GM12878 (cell line): Measurements from ENCODE around the gene CCDC191. TPM values are rescaled to one million over a fixed set of nuclear protein-coding genes. Genes with fewer than 3 reads are reported as not detected.

Experiments
- ATAC-seq: fragments of 200-7000 bp; cut with Tn5 transposase; 3 replicates; pipeline ENCODE4 v1.9.1; 2020; ENCODE audit warnings: mild to moderate bottlenecking, moderate library complexity
- BruUV-seq: library from RNA; stranded (reverse); fragments of 400-500 nt; replicated peaks from 2 replicates; lab custom pipeline; 2021; lab: Mats Ljungman, UMichigan
- CTCF ChIA-PET: fragments of 300-600 bp; sonication (Branson Sonifier 250); formaldehyde crosslinking; extraction: SDS; loops from one replicate; lab custom pipeline; 2021; ENCODE audit warnings: inconsistent platforms; lab: Yijun Ruan, JAX
- POLR2A ChIA-PET: fragments of 350-600 bp; formaldehyde crosslinking; extraction: SDS; loops from one replicate; lab custom pipeline; 2021; ENCODE audit warnings: inconsistent platforms; lab: Charles Lee
- RAD21 ChIA-PET: fragments of 300-600 bp; sonication (Branson Sonifier 250); formaldehyde crosslinking; loops from one replicate; lab custom pipeline; 2023; ENCODE audit warnings: antibody characterized with exemption; ENCODE audit not compliant: unreplicated experiment; lab: Charles Lee
- SMC1A ChIA-PET: fragments of 300-600 bp; sonication (Branson Sonifier 250); formaldehyde crosslinking; loops from one replicate; lab custom pipeline; 2023; ENCODE audit not compliant: unreplicated experiment, uncharacterized antibody; lab: Charles Lee
- DNase-seq: peaks from one replicate; pipeline ENCODE4 v3.0.0-alpha.2; 2011; ENCODE audit warnings: low read depth, low spot score
- FAIRE-seq: peaks from 3 replicates; lab custom pipeline; 2011; peaks lifted over from hg19 to GRCh38; lab: Jason Lieb, UNC
- H2AFZ ChIP-seq: 2 replicates; pipeline ENCODE4 v1.6.0; 2011; ENCODE audit warnings: low read depth, low read length, control low read depth; ENCODE audit not compliant: control insufficient read depth
- H3K27ac ChIP-seq: 2 replicates; pipeline ENCODE4 v1.5.1; 2011; ENCODE audit warnings: control low read depth; ENCODE audit not compliant: control insufficient read depth, insufficient read depth
- H3K27me3 ChIP-seq, 2 experiments: replicated peaks in 1 of 2; 2 replicates each; pipeline versions ENCODE4 v1.6.0 to v1.6.1; 2011; ENCODE audit warnings: low read length in 1 of 2; ENCODE audit not compliant: control insufficient read depth in 2 of 2, insufficient read depth in 2 of 2
- H3K36me3 ChIP-seq, 2 experiments: 2 replicates each; pipeline ENCODE4 v1.5.1; 2011; ENCODE audit warnings: low read length in 1 of 2; ENCODE audit not compliant: control insufficient read depth in 2 of 2, insufficient read depth in 2 of 2
- H3K4me1 ChIP-seq: 2 replicates; pipeline ENCODE4 v1.6.1; 2011; ENCODE audit warnings: mild to moderate bottlenecking, low read length, moderate library complexity, mixed read lengths; ENCODE audit not compliant: control insufficient read depth, insufficient read depth
- H3K4me2 ChIP-seq: 2 replicates; pipeline ENCODE4 v1.6.0; 2011; ENCODE audit warnings: control low read depth; ENCODE audit not compliant: control insufficient read depth, insufficient read depth
- H3K4me3 ChIP-seq: fragments of 200-600 bp; sonication (generic); 2 replicates; pipeline ENCODE4 v1.5.1; 2016
- H3K79me2 ChIP-seq: 2 replicates; pipeline ENCODE4 v1.6.0; 2011; ENCODE audit warnings: low read length; ENCODE audit not compliant: control insufficient read depth, insufficient read depth
- H3K9ac ChIP-seq: 2 replicates; pipeline ENCODE4 v1.8.0; 2011; ENCODE audit warnings: low read length, control low read depth, mixed read lengths; ENCODE audit not compliant: control insufficient read depth, insufficient read depth
- H3K9me3 ChIP-seq: replicated peaks from 3 replicates; pipeline ENCODE4 v1.5.1; 2011; ENCODE audit warnings: mild to moderate bottlenecking, low read length; ENCODE audit not compliant: control insufficient read depth, insufficient read depth
- H4K20me1 ChIP-seq: 2 replicates; pipeline ENCODE4 v1.6.0; 2011; ENCODE audit not compliant: control insufficient read depth, insufficient read depth
- CEBPB ChIP-seq, 2 experiments: fragments of 150-350 bp in 1 of 2; IDR thresholded peaks; 2 replicates each; pipeline ENCODE4 v1.6.1; 2012 to 2014; ENCODE audit warnings: low read depth in 2 of 2, low read length in 2 of 2, borderline replicate concordance in 1 of 2, inconsistent platforms in 1 of 2
- CHD1 ChIP-seq: IDR thresholded peaks from 2 replicates; pipeline ENCODE4 v1.6.1; 2012; ENCODE audit warnings: low read depth, low read length, improper control_type of control experiment
- CHD4 ChIP-seq: fragments of 200-600 bp; sonication (generic); IDR thresholded peaks from 2 replicates; pipeline ENCODE4 v1.6.1; 2016; ENCODE audit warnings: mild to moderate bottlenecking
- GATAD2B ChIP-seq: fragments of 450-650 bp; conservative IDR thresholded peaks from 2 replicates; pipeline ENCODE4 v1.6.1; 2017; ENCODE audit warnings: low read depth, mild to moderate bottlenecking, moderate library complexity
- MTA3 ChIP-seq: IDR thresholded peaks from 2 replicates; pipeline ENCODE4 v1.6.1; 2012; ENCODE audit warnings: low read length, inconsistent platforms, borderline replicate concordance
- NFYA ChIP-seq: IDR thresholded peaks from 2 replicates; pipeline ENCODE4 v1.6.1; 2011; ENCODE audit warnings: low read depth, mild to moderate bottlenecking, low read length, improper control_type of control experiment, borderline replicate concordance
- NR2C1 ChIP-seq: fragments of 450-650 bp; IDR thresholded peaks from 2 replicates; pipeline ENCODE4 v1.6.1; 2017; ENCODE audit warnings: antibody characterized with exemption, mild to moderate bottlenecking, moderate library complexity
- SIN3A ChIP-seq: IDR thresholded peaks from 2 replicates; pipeline ENCODE4 v1.6.1; 2012; ENCODE audit warnings: low read depth, low read length, improper control_type of control experiment
- SMARCA5 ChIP-seq: fragments of 450-650 bp; IDR thresholded peaks from 2 replicates; pipeline ENCODE4 v1.6.1; 2017; ENCODE audit warnings: mild to moderate bottlenecking
- SREBF2 ChIP-seq: IDR thresholded peaks from 2 replicates; pipeline ENCODE4 v1.6.1; 2012; ENCODE audit warnings: mild to moderate bottlenecking, low read length
- TARDBP ChIP-seq: IDR thresholded peaks from 2 replicates; pipeline ENCODE4 v1.6.1; 2016; ENCODE audit warnings: borderline replicate concordance
- TCF3 ChIP-seq: IDR thresholded peaks from 2 replicates; pipeline ENCODE4 v1.6.1; 2012; ENCODE audit warnings: low read depth, mild to moderate bottlenecking, low read length, borderline replicate concordance; ENCODE audit not compliant: insufficient read depth
- USF2 ChIP-seq: IDR thresholded peaks from 2 replicates; pipeline ENCODE4 v1.6.1; 2011; ENCODE audit warnings: low read depth, low read length, improper control_type of control experiment, borderline replicate concordance
- ZBTB11 ChIP-seq: fragments of 450-650 bp; formaldehyde crosslinking; IDR thresholded peaks from 2 replicates; pipeline ENCODE4 v1.5.0; 2022; ENCODE audit warnings: mild to moderate bottlenecking, missing genetic modification characterization
- ZNF592 ChIP-seq: fragments of 450-650 bp; IDR thresholded peaks from 2 replicates; pipeline ENCODE4 v1.6.1; 2017; ENCODE audit warnings: mild to moderate bottlenecking, moderate library complexity
- in situ Hi-C: fragments of 300-500 bp; cut with MboI; formaldehyde crosslinking; loops from 9 replicates; pipeline ENCODE4 v1.14.3; 2018; ENCODE audit warnings: mixed read lengths
- intact Hi-C: fragments of 100-400 bp; cut with micrococcal nuclease; formaldehyde crosslinking; loops from one replicate; pipeline ENCODE4 v1.14.2; 2022; ENCODE audit not compliant: unreplicated experiment
- polyA plus RNA-seq, 11 experiments: library from polyadenylated mRNA; depleted of rRNA in 4 of 11; unstranded in 6 of 11; stranded (reverse) in 5 of 11; fragments of >200 nt; fragmentation: Nextera tagmentation in 4 of 11; fragmentation: Illumina TruSeq in 1 of 11; extraction: Ambion mirVana in 4 of 11; extraction: Trizol in 1 of 11; gene quantifications; 1 replicate in 1 of 11; 2 replicates in 10 of 11; pipeline versions ENCODE4 v1.2.1 to v1.2.3, GENCODE V29; 2011 to 2016; ENCODE audit warnings: inconsistent platforms in 2 of 11, missing spikeins in 2 of 11, low read depth in 1 of 11
- total RNA-seq, 4 experiments: library from RNA; depleted of rRNA in 3 of 4; stranded (reverse); fragments of >200 nt in 3 of 4; fragmentation: Illumina TruSeq in 1 of 4; extraction: Trizol in 1 of 4; gene quantifications; 2 replicates each; pipeline versions ENCODE4 v1.2.1 to v1.2.3, GENCODE V29; 2013 to 2021
- TF ChIP-seq, protein P1 (sequence below): IDR thresholded peaks from 2 replicates; pipeline ENCODE4 v1.6.1; 2011; ENCODE audit warnings: borderline replicate concordance, low read depth, mild to moderate bottlenecking, moderate library complexity, low read length; ENCODE audit not compliant: insufficient read depth, poor library complexity, severe bottlenecking

CCDC191 gene
- total and polyA plus RNA-seq, 10 of the 15 experiments (the other 5 are each of a cell fraction or from before 2014, with no cell fraction given): 1.2 to 2.9 (median 1.7) TPM

DNA sequence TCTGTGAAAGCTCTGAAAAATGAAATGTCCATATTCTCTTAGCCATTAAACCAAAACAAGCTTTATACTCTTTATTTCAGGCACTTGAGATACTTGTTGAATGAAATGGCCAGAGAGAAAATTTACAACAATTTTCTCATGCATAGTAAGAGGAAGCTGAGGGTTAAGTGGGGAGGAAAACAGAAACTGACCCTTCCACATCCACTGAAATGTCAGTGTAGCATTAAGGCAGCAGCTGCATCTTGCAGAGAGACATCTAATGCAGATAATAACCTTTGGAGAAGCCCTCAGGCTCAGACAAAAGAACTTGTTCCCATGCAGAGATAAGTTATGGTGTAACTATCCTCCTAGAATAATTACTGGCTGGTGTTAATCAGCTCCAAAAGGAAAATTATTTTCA is 74.5 kb downstream of the CCDC191 start:
- H3K79me2 ChIP-seq: no peaks in the 10 kb centered on the region
- H3K27me3 ChIP-seq: no peaks in the 10 kb centered on the region
- ChIA-PET POLR2A (interaction anchor here (0.5 kb wide), 1 partner anchor 9 kb away, joined by 4 read pairs; no protein-coding TSS in a partner anchor), RAD21 (no interaction called here), SMC1A (interaction anchor here (1.0 to 2.0 kb wide), 2 partner anchors 16 to 67 kb away, joined by 3 to 5 read pairs; no protein-coding TSS in a partner anchor), CTCF (interaction anchor here (1.2 kb wide), 1 partner anchor 15 kb away, joined by 3 read pairs; no protein-coding TSS in a partner anchor)
- no peak for ATAC-seq
- no peaks in the 10 kb centered on the region; the same call in 2 of the 3 replicates for H3K9me3 ChIP-seq
- H4K20me1 ChIP-seq: no peaks in the 10 kb centered on the region
- H3K4me1 ChIP-seq: peaks cover 4% of the 10 kb centered on the region; the same call in 1 of the 2 replicates
- no peak overlapping the region for H3K4me2 ChIP-seq
- H3K9ac ChIP-seq: no peak overlapping the region
- BruUV-seq: no TSS peak
- H2AFZ ChIP-seq: no peak overlapping the region
- no peak for FAIRE-seq
- no peaks in the 10 kb centered on the region for H3K36me3 ChIP-seq
- H3K27ac ChIP-seq: no peak overlapping the region
- DNase-seq: no peak
- no peak overlapping the region for H3K4me3 ChIP-seq
- in situ Hi-C loops (no loop called here), intact Hi-C loops (no loop called here)
- no peak for TF ChIP-seq CHD1
- TF ChIP-seq, protein P1, sequence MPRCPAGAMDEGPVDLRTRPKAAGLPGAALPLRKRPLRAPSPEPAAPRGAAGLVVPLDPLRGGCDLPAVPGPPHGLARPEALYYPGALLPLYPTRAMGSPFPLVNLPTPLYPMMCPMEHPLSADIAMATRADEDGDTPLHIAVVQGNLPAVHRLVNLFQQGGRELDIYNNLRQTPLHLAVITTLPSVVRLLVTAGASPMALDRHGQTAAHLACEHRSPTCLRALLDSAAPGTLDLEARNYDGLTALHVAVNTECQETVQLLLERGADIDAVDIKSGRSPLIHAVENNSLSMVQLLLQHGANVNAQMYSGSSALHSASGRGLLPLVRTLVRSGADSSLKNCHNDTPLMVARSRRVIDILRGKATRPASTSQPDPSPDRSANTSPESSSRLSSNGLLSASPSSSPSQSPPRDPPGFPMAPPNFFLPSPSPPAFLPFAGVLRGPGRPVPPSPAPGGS: no peak
- no peak for TF ChIP-seq NFYA
- TF ChIP-seq USF2: no peak
- TF ChIP-seq GATAD2B: no peak
- TF ChIP-seq NR2C1: no peak
- TF ChIP-seq SREBF2: no peak
- TF ChIP-seq CHD4: no peak
- TF ChIP-seq SIN3A: no peak
- TF ChIP-seq TCF3: no peak
- no peak for TF ChIP-seq ZNF592
- no peak for TF ChIP-seq MTA3
- TF ChIP-seq SMARCA5: no peak
- no peak for TF ChIP-seq ZBTB11
- no peak for TF ChIP-seq CEBPB (IDR thresholded peaks at IDR 0.05; ENCODE audit: borderline replicate concordance in 1 of 2, low read depth in 2 of 2, low read length in 2 of 2)
- TF ChIP-seq TARDBP: no peak
